Measurements from ENCODE around the gene DHCR7. TPM values are rescaled to one million over a fixed set of nuclear protein-coding genes. Genes with fewer than 3 reads are reported as not detected.

Gene DHCR7
- total RNA-seq, 1 donor from 2014 or later, result 35.5 TPM

- intact Hi-C loops (cut with micrococcal nuclease), result loop anchor here (10.0 kb wide), 1 partner anchor 1766 kb away; the partner anchor contains the start of gene LTO1
- ChIA-PET CTCF (no interaction called here), POLR2A (no interaction called here)
- Mint-ChIP-seq H3K9me3 (peaks cover 3% of the 10 kb centered on the region), H3K27me3 (no peaks in the 10 kb centered on the region), H3K27ac (no peak overlapping the region), H3K4me3 (no peak overlapping the region), H3K36me3 (ENCODE audit: low read depth) (peaks cover 79% of the 10 kb centered on the region), H3K4me1 (no peaks in the 10 kb centered on the region)
- TF ChIP-seq CTCF (IDR thresholded peaks at IDR 0.05), result no peak
- DNase-seq (no peak), ATAC-seq (ENCODE audit: low read depth) (no peak)
Measured at GRCh38 chr11:71441251-71441650, 6.9 kb downstream of the DHCR7 start.

GRCh38 chr11:71440021-71440755 lies 8.0 kb downstream of the DHCR7 start:
- H3K9me3 Mint-ChIP-seq, result no peaks in the 10 kb centered on the region
- DNase-seq (no peak), ATAC-seq (ENCODE audit: low read depth) (no peak)
- CTCF ChIA-PET, result no interaction called here
- no peaks in the 10 kb centered on the region for H3K4me1 Mint-ChIP-seq
- POLR2A ChIA-PET, result interaction anchor here (1.4 kb wide), 1 partner anchor 8 kb away, joined by 3 read pairs; the partner anchor contains the start of gene DHCR7
- no peak for TF ChIP-seq CTCF (IDR thresholded peaks at IDR 0.05)
- intact Hi-C loops (cut with micrococcal nuclease), result loop anchor here (10.0 kb wide), 1 partner anchor 1765 kb away; the partner anchor contains the start of gene LTO1
- no peak overlapping the region for H3K27ac Mint-ChIP-seq
- H3K36me3 Mint-ChIP-seq (ENCODE audit: low read depth), result peaks cover 74% of the 10 kb centered on the region
- H3K4me3 Mint-ChIP-seq, result no peak overlapping the region
- H3K27me3 Mint-ChIP-seq, result no peaks in the 10 kb centered on the region

GRCh38 chr11:71438650-71439049 lies 9.5 kb downstream of the DHCR7 start:
- H3K27me3 Mint-ChIP-seq, result no peaks in the 10 kb centered on the region
- no peaks in the 10 kb centered on the region for H3K9me3 Mint-ChIP-seq
- TF ChIP-seq CTCF (IDR thresholded peaks at IDR 0.05), result no peak
- ChIA-PET CTCF (no interaction called here), POLR2A (no interaction called here)
- intact Hi-C loops (cut with micrococcal nuclease), result no loop called here
- no peaks in the 10 kb centered on the region for H3K4me1 Mint-ChIP-seq
- peaks cover 69% of the 10 kb centered on the region for H3K36me3 Mint-ChIP-seq (ENCODE audit: low read depth)
- ATAC-seq (ENCODE audit: low read depth) (no peak), DNase-seq (no peak)
- no peak overlapping the region for H3K27ac Mint-ChIP-seq
- H3K4me3 Mint-ChIP-seq, result no peak overlapping the region

- Mint-ChIP-seq H3K27me3 (no peaks in the 10 kb centered on the region), H3K27ac (no peak overlapping the region), H3K4me3 (no peak overlapping the region), H3K36me3 (ENCODE audit: low read depth) (peaks cover 64% of the 10 kb centered on the region), H3K4me1 (no peaks in the 10 kb centered on the region), H3K9me3 (no peaks in the 10 kb centered on the region)
- ChIA-PET POLR2A (no interaction called here), CTCF (no interaction called here)
- no peak for TF ChIP-seq CTCF (IDR thresholded peaks at IDR 0.05)
- DNase-seq (no peak), ATAC-seq (ENCODE audit: low read depth) (no peak)
- intact Hi-C loops (cut with micrococcal nuclease), result no loop called here
Measured at GRCh38 chr11:71437879-71438278, 10.3 kb downstream of the DHCR7 start.

- DNase-seq (no peak), ATAC-seq (ENCODE audit: low read depth) (no peak)
- Mint-ChIP-seq H3K36me3 (ENCODE audit: low read depth) (peaks cover 60% of the 10 kb centered on the region), H3K4me3 (no peak overlapping the region), H3K27ac (no peak overlapping the region), H3K9me3 (no peaks in the 10 kb centered on the region), H3K4me1 (no peaks in the 10 kb centered on the region), H3K27me3 (no peaks in the 10 kb centered on the region)
- no peak for TF ChIP-seq CTCF (IDR thresholded peaks at IDR 0.05)
- POLR2A ChIA-PET, result no interaction called here
- intact Hi-C loops (cut with micrococcal nuclease), result no loop called here
- CTCF ChIA-PET, result no interaction called here
Measured at GRCh38 chr11:71437399-71437798, 10.8 kb downstream of the DHCR7 start.
